Stimulated activated CD8-positive, alpha-beta memory T cell treated with anti-CD3 and anti-CD28 coated beads, Interleukin-12 subunit alpha, Interleukin-12 subunit beta, amount 100 ng/mL, for 4 hours (primary cell): Measurements from ENCODE around the gene FRMD6.
"Not testable (repeated sequence)": the region's sequence is repeated elsewhere in the genome, so short reads cannot be mapped to it uniquely, and the experiment has no call there.

Experiments
- DNase-seq: peaks from one replicate; pipeline ENCODE4 v3.0.0-alpha.2; 2020; ENCODE audit warnings: low read depth

The FRMD6 gene

GRCh38 chr14:51724650-51725049, 72.9 kb downstream of the FRMD6 start:
- DNase-seq: no peak

- no peak for DNase-seq
Observed at GRCh38 chr14:51725061-51725460, 73.4 kb downstream of the FRMD6 start.

GRCh38 chr14:51726166-51726899, 74.6 kb downstream of the FRMD6 start:
- no peak for DNase-seq

- DNase-seq: no peak
Observed at GRCh38 chr14:51727526-51727925, 75.8 kb downstream of the FRMD6 start.

- no peak for DNase-seq
Observed at GRCh38 chr14:51730098-51730497, 78.4 kb downstream of the FRMD6 start.

DNA sequence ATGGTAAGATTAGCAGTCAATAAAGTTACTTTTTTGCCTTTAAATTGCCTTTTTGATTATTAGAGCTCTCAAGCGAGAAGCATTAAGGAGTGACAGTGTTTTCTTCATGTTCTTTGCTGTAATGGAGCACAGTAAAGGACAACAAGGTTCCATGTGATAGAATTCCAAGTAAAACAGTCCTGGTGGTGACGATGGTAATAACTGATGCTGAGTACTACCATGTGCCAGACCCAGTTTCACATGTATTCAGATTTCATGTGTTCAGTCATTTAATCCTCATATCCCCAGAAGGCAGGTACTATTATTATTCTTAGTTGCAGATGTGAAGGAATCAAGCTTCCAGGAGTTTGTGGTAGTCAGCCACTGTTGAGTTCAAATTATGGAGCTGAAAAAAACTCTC, 79.0 kb downstream of the FRMD6 start:
- DNase-seq: no peak

GRCh38 chr14:51732494-51733112, 80.9 kb downstream of the FRMD6 start:
- no peak for DNase-seq

DNA sequence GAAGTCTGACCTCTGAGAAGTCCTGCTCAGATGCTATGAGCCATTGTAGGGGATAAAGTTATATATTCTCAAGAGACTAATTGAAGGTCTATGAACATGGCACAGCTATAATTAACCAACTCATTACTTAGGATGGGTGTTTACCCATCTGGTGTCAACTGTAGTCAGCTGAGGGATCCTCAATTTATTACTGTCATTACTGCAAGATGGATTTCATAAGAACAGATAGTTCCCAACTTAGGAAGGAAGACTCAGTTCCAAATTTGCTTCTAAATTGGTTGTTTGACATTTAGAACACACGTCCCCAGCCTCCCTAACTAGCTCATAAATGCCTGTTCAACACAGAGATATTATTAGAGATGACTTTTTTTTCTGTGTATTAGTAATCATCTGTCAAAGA, 81.4 kb downstream of the FRMD6 start:
- no peak for DNase-seq

DNA sequence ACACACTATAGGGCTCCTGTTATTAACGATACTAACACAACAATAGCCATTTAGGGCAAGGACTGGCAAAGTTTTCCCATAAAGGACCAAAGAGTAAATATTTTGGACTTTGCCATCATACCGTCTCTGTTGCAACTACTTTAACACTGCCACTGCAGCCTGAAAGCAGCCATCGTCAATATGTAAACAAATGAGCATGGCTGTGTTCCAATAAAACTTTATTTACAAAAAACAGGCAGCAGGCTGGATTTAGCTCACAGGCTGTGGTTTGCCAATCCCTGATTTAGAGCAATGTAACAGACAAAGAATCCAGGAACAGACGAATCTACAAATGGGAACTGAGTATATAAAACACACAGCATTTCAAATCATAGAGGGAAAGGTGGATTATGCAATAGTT, 84.1 kb downstream of the FRMD6 start:
- DNase-seq: no peak

DNA sequence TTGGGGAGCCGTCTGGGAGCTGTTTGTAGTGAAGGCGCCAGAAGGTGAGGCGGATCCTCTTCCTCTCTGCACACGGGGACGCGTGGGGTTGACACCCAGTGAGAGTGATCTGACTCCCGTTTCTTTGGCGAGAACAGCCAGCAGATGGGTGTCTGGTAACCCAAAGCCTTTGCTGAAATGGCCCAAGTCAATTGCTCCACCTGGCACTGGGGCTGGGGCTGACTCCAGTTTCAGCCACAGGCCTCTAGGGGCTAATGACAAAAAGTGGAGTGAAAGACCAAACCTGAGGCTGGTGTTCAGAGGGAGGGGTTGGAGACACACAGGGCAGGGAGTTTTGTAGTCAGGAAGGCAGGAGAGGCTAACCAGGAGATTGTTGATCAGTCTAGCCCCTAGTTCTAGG, 87.0 kb downstream of the FRMD6 start:
- DNase-seq: no peak

GRCh38 chr14:51743588-51744000, 91.9 kb downstream of the FRMD6 start:
- no peak for DNase-seq

DNA sequence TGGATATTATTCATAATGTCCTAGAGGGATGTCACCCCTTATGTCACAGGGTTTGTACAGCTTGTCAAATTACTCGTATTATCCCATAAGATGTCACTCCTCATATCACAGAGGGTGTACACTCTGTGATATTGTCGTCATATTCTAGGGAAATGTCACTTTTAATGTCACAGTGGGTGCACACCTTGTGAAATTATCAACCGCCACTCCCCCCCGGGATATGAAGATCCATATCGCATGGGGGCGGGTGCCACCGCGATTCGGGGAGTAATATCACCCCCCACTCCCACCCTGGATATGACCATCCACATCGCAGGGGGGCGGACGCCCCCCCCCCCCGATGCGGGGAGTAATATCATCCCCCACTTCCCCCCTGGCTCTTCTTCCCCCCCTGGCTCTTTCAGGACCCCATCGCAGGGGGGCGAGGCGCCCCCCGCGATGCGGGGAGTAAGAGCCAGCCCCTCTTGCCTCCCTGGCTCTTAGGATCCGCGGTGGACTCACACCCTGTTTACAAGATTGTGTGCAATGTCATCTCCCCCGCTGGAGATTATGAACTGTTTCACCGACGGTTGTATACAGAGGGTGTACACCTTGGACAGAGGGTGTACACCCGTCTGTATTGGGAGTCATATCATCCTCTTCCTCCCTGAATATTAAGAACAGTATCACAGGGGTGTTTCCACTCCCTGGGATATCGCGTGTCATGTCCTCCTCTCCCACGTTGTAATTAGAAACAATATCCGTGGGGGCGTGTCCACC, 92.8 kb downstream of the FRMD6 start:
- no peak for DNase-seq

- DNase-seq: not testable (repeated sequence)
Observed at GRCh38 chr14:51746823-51747222, 95.1 kb downstream of the FRMD6 start.

DNA sequence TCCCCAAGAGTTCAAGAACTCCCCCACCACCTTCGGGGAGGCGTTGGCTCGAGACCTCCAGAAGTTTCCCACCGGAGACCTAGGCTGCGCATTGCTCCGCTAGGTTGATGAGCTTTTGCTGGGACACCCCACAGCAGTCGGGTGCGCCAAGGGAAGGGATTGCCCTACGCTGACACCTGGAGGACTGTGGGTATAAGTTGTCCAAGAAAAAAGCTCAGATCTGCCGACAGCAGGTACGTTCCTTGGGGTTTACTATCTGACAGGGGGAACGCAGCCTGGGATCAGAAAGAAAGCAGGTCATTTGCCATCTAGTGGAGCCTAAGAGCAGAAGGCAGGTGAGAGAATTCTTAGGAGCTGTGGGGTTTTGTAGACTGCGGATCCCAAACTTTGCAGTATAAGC, 98.8 kb downstream of the FRMD6 start:
- DNase-seq: no peak

GRCh38 chr14:51751611-51752345, 100.1 kb downstream of the FRMD6 start:
- DNase-seq: not testable (repeated sequence)

- not testable (repeated sequence) for DNase-seq
Observed at GRCh38 chr14:51757756-51758155, 106.0 kb downstream of the FRMD6 start.

DNA sequence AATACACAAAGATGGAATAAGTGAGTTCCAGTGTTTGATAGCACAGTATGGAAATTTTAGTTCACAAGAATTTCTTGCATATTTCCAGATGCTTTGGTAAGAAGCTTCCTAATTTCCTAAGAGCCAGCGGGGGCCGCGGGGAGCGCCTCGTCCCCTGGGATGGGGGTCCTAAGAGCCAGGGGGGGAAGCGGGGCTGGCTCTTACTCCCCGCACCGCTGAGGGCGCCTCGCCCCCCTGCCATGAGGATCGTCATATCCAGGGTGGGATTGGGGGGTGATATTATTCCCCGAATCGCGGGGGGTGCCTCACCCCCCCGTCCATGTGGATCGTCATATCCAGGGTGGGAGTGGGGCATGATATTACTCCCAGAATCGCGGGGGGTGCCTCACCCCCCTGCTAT, 108.2 kb downstream of the FRMD6 start:
- no peak for DNase-seq

GRCh38 chr14:51765726-51766125, 114.0 kb downstream of the FRMD6 start:
- DNase-seq: not testable (repeated sequence)

DNA sequence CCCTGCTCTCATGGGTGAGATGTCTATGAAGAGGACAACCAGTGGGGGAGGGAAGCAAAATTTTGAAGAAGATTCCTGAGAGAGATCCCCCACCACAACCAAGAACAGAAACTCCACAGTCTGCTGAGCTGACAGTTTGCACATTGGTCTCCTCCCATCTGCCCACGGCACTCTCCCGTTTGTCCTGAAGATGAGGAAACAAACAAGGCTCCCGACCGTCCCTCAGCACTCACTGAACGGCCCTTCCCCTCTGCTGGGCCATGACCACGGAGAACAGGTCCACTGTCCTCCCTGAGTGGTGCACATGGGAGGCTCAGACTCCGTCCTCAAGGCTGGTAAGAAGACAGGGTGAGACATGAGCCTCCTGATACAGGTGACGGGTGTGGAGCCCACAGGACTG, 114.9 kb downstream of the FRMD6 start:
- not testable (repeated sequence) for DNase-seq

DNA sequence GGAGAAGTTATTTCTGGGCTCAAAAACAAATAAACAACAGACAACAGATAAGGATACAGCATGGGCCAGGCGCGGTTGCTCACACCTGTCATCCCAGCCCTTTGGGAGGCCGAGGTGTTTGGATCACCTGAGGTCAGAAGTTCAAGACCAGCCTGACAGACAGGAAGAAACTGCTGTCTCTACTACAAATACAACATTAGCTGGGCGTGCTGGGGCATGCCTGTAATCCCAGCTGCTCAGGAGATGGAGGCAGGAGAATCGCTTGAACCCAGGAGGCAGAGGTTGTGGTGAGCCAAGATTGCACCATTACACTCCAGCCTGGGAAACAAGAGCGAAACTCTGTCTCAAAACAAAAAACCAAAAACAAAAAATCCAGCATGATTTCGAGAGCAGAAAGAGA, 117.6 kb downstream of the FRMD6 start:
- DNase-seq: not testable (repeated sequence)

DNA sequence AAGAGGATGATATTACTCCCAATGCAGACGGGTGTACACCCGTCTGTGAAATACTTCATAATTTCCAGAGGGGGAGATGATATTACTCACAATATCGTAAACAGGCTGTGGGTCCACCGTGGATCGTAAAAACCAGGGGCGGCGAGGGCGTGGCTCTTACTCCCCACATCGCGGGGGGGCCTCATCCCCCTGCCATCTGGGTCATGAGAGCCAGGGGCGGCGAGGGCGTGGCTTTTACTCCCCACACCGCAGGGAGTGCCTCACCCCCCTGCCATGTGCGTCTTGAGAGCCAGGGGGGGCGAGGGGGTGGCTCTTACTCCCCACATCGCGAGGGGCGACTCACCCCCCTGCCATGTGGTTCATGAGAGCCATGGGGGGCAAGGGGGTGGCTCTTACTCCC, 122.5 kb downstream of the FRMD6 start:
- no peak for DNase-seq

DNA sequence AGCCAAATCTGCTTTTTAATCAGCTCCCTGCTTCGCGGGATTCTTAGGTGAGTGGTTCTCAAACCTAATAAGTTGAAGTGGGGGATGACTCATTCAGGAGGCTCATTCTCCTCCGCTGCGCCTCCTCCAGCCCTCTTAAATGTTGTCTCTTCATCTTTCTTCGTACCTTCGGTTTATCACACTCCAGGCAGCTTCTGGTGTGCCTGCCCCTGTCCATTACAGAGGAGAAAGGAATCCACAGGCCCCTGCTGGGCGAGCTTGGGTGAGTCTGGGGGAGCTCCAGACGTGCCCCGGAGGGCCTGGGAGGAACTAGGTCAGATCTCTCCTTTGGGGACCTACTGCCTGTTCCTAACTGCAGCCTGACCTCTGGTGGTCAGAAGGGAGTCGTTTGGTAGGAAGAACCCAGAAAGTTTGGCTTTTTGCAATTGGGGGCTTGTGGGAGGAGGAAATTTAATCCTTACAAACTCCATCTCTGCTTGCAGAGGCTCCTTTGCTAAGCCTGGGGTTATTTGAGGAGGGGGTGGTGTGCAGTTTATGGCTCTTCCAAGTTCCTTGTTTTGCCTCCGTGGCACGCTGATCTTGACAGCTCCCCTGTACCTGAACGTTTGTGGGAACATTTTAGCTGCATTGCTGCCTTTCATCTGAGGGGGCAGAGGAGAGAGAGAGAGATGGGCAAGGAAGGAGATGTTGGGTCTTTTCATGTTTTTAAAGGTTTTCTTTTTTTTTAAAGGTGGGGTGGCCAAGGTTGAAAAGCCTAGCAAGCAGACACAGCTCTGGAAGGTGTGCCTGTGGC, 124.6 kb downstream of the FRMD6 start:
- no peak for DNase-seq
